Neural cell (in vitro differentiated cells): ENCODE measurements around the gene TP53INP2. TPM values are rescaled to one million over a fixed set of nuclear protein-coding genes. Genes with fewer than 3 reads are reported as not detected.
"Not testable (repeated sequence)": the region's sequence is repeated elsewhere in the genome, so short reads cannot be mapped to it uniquely, and the experiment has no call there.

ENCODE experiments used
- H2AFZ ChIP-seq: fragments of 200-600, 300-800 bp; sonication (generic), shearing (Covaris generic); 2 replicates; pipeline ENCODE4 v1.6.0; 2014; ENCODE audit warnings: low read depth, mild to moderate bottlenecking, antibody characterized with exemption, low read length, moderate library complexity
- H3F3A ChIP-seq: fragments of 200-600 bp; shearing (Covaris generic); 2 replicates; pipeline ENCODE4 v1.6.1; 2016; ENCODE audit warnings: mild to moderate bottlenecking, moderate library complexity, mixed read lengths, antibody characterized with exemption, low read length; ENCODE audit not compliant: insufficient read depth, poor library complexity, severe bottlenecking
- H3K27ac ChIP-seq: fragments of 200-600, 300-800 bp; sonication (generic), shearing (Covaris generic); 2 replicates; pipeline ENCODE4 v1.5.1; 2014; ENCODE audit warnings: mild to moderate bottlenecking, low read length, moderate library complexity
- H3K27me3 ChIP-seq: fragments of 300-800, 200-600 bp; sonication (generic), shearing (Covaris generic); 2 replicates; pipeline ENCODE4 v1.6.0; 2014; ENCODE audit warnings: mild to moderate bottlenecking, low read depth, low read length, moderate library complexity; ENCODE audit not compliant: insufficient read depth
- H3K36me3 ChIP-seq: fragments of 300-800, 200-600 bp; sonication (generic), shearing (Covaris generic); 2 replicates; pipeline ENCODE4 v1.5.1; 2014; ENCODE audit warnings: mild to moderate bottlenecking, antibody characterized with exemption, low read length, moderate library complexity; ENCODE audit not compliant: insufficient read depth
- H3K4me2 ChIP-seq: fragments of 300-800, 200-600 bp; sonication (generic), shearing (Covaris generic); 2 replicates; pipeline ENCODE4 v1.6.0; 2014; ENCODE audit warnings: mild to moderate bottlenecking, low read length
- H3K4me3 ChIP-seq: fragments of 300-800, 200-600 bp; sonication (generic), shearing (Covaris generic); 2 replicates; pipeline ENCODE4 v1.5.1; 2014; ENCODE audit warnings: mild to moderate bottlenecking, low read length, moderate library complexity
- H3K79me2 ChIP-seq: fragments of 200-600 bp; shearing (Covaris generic); replicated peaks from 2 replicates; pipeline ENCODE4 v1.6.0; 2014; ENCODE audit warnings: mild to moderate bottlenecking, low read length, moderate library complexity; ENCODE audit not compliant: insufficient read depth
- H3K9ac ChIP-seq: fragments of 300-800, 200-600 bp; sonication (generic), shearing (Covaris generic); 2 replicates; pipeline ENCODE4 v1.6.1; 2016; ENCODE audit warnings: mild to moderate bottlenecking, low read length, mixed read lengths
- H3K9me2 ChIP-seq: fragments of 200-600 bp; shearing (Covaris generic); 2 replicates; pipeline ENCODE4 v1.6.1; 2016; ENCODE audit warnings: mild to moderate bottlenecking, low read length, mixed read lengths; ENCODE audit not compliant: insufficient read depth
- H3K9me3 ChIP-seq: fragments of 200-600, 300-800 bp; sonication (generic), shearing (Covaris generic); 2 replicates; pipeline ENCODE4 v1.6.1; 2016; ENCODE audit warnings: mild to moderate bottlenecking, mixed run types, low read length, moderate library complexity, mixed read lengths
- H4K20me1 ChIP-seq: fragments of 200-600 bp; shearing (Covaris generic); 2 replicates; pipeline ENCODE4 v1.6.1; 2016; ENCODE audit warnings: mild to moderate bottlenecking, mixed run types; ENCODE audit not compliant: insufficient read depth
- EP300 ChIP-seq: fragments of 450-650 bp; conservative IDR thresholded peaks from 2 replicates; pipeline ENCODE4 v1.6.1; 2014; ENCODE audit warnings: antibody characterized with exemption, mild to moderate bottlenecking, moderate library complexity; ENCODE audit not compliant: poor library complexity, severe bottlenecking
- EZH2 ChIP-seq: fragments of 200-600, 300-800 bp; shearing (Covaris generic), sonication (generic); IDR thresholded peaks from 2 replicates; pipeline ENCODE4 v1.6.1; 2014; ENCODE audit warnings: antibody characterized with exemption, low read length, borderline replicate concordance, mild to moderate bottlenecking; ENCODE audit not compliant: insufficient read depth, poor library complexity, severe bottlenecking
- MXI1 ChIP-seq: fragments of 450-650 bp; conservative IDR thresholded peaks from 2 replicates; pipeline ENCODE4 v1.6.1; 2014; ENCODE audit warnings: antibody characterized with exemption, mild to moderate bottlenecking; ENCODE audit not compliant: poor library complexity, severe bottlenecking
- POLR2AphosphoS5 ChIP-seq: IDR thresholded peaks from 2 replicates; pipeline ENCODE4 v1.6.1; 2012
- RAD21 ChIP-seq: fragments of 450-650 bp; conservative IDR thresholded peaks from 2 replicates; pipeline ENCODE4 v1.6.1; 2014; ENCODE audit warnings: antibody characterized with exemption, mild to moderate bottlenecking, moderate library complexity
- SMC3 ChIP-seq: fragments of 450-650 bp; conservative IDR thresholded peaks from 2 replicates; pipeline ENCODE4 v1.6.1; 2014; ENCODE audit warnings: antibody characterized with exemption, mild to moderate bottlenecking, moderate library complexity; ENCODE audit not compliant: poor library complexity
- TAF1 ChIP-seq: IDR thresholded peaks from 2 replicates; pipeline ENCODE4 v1.6.1; 2012; ENCODE audit warnings: low read depth
- polyA plus RNA-seq: library from polyadenylated mRNA; depleted of rRNA; stranded (reverse); fragments of >200 nt; gene quantifications from 2 replicates; pipeline ENCODE4 v1.2.3, GENCODE V29; 2014
- TF ChIP-seq, protein P1 (sequence below): IDR thresholded peaks from 2 replicates; pipeline ENCODE4 v1.6.1; 2012; ENCODE audit warnings: borderline replicate concordance
- TF ChIP-seq, protein P2 (sequence below): fragments of 450-650 bp; IDR thresholded peaks from 2 replicates; pipeline ENCODE4 v1.5.1; 2014; ENCODE audit warnings: antibody characterized with exemption, mild to moderate bottlenecking, moderate library complexity; ENCODE audit not compliant: poor library complexity, severe bottlenecking

The TP53INP2 gene
- polyA plus RNA-seq, 1 donor from 2014 or later = 11.5 TPM

GRCh38 chr20:34663213-34663943 is 40.8 kb upstream of the TP53INP2 start:
- Histone ChIP-seq H3K9me2 (no peaks in the 10 kb centered on the region), H4K20me1 (no peaks in the 10 kb centered on the region), H3F3A (no peaks in the 10 kb centered on the region), H3K9ac (no peak overlapping the region), H3K79me2 (peaks cover 8% of the 10 kb centered on the region), H3K27ac (no peak overlapping the region), H3K27me3 (no peaks in the 10 kb centered on the region), H3K36me3 (no peaks in the 10 kb centered on the region), H2AFZ (no peak overlapping the region), H3K4me3 (no peak overlapping the region), H3K9me3 (no peaks in the 10 kb centered on the region), H3K4me2 (no peak overlapping the region)
- TF ChIP-seq EP300 (no peak), MXI1 (no peak), SMC3 (no peak), POLR2AphosphoS5 (no peak), EZH2 (no peak), RAD21 (no peak), TAF1 (no peak)
- TF ChIP-seq, protein P1, sequence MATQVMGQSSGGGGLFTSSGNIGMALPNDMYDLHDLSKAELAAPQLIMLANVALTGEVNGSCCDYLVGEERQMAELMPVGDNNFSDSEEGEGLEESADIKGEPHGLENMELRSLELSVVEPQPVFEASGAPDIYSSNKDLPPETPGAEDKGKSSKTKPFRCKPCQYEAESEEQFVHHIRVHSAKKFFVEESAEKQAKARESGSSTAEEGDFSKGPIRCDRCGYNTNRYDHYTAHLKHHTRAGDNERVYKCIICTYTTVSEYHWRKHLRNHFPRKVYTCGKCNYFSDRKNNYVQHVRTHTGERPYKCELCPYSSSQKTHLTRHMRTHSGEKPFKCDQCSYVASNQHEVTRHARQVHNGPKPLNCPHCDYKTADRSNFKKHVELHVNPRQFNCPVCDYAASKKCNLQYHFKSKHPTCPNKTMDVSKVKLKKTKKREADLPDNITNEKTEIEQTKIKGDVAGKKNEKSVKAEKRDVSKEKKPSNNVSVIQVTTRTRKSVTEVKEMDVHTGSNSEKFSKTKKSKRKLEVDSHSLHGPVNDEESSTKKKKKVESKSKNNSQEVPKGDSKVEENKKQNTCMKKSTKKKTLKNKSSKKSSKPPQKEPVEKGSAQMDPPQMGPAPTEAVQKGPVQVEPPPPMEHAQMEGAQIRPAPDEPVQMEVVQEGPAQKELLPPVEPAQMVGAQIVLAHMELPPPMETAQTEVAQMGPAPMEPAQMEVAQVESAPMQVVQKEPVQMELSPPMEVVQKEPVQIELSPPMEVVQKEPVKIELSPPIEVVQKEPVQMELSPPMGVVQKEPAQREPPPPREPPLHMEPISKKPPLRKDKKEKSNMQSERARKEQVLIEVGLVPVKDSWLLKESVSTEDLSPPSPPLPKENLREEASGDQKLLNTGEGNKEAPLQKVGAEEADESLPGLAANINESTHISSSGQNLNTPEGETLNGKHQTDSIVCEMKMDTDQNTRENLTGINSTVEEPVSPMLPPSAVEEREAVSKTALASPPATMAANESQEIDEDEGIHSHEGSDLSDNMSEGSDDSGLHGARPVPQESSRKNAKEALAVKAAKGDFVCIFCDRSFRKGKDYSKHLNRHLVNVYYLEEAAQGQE = no peak
- TF ChIP-seq, protein P2, sequence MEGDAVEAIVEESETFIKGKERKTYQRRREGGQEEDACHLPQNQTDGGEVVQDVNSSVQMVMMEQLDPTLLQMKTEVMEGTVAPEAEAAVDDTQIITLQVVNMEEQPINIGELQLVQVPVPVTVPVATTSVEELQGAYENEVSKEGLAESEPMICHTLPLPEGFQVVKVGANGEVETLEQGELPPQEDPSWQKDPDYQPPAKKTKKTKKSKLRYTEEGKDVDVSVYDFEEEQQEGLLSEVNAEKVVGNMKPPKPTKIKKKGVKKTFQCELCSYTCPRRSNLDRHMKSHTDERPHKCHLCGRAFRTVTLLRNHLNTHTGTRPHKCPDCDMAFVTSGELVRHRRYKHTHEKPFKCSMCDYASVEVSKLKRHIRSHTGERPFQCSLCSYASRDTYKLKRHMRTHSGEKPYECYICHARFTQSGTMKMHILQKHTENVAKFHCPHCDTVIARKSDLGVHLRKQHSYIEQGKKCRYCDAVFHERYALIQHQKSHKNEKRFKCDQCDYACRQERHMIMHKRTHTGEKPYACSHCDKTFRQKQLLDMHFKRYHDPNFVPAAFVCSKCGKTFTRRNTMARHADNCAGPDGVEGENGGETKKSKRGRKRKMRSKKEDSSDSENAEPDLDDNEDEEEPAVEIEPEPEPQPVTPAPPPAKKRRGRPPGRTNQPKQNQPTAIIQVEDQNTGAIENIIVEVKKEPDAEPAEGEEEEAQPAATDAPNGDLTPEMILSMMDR = no peak

DNA sequence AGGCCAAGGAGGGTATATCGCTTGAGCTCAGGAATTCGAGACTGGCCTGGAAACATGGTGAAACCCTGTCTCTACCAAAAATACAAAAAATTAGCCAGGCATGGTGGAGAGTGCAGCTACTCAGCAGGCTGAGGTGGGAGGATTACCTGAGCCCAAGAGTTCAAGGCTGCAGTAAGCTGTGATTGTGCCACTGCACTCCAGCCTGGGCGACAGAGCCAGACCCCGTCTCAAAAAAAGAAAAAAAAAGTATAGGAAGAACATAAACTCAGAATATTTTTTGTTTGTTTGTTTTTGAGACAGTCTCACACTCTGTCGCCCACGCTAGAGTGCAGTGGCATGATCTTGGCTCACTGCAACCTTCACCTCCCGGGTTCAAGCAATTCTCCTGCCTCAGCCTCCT is 39.4 kb upstream of the TP53INP2 start:
- not testable (repeated sequence) for H4K20me1 ChIP-seq, H3K36me3 ChIP-seq, H3K9me2 ChIP-seq, H3K9ac ChIP-seq, H3K9me3 ChIP-seq, H3K4me3 ChIP-seq, H2AFZ ChIP-seq, H3K4me2 ChIP-seq, H3K27me3 ChIP-seq, H3K27ac ChIP-seq, H3F3A ChIP-seq
- peaks cover 11% of the 10 kb centered on the region for H3K79me2 ChIP-seq
